ENCODE data around the gene HOXB5.
A peak's percentile ranks its signal among the peaks of the same experiment; 100 is the strongest.

HOXB5 gene

DNA sequence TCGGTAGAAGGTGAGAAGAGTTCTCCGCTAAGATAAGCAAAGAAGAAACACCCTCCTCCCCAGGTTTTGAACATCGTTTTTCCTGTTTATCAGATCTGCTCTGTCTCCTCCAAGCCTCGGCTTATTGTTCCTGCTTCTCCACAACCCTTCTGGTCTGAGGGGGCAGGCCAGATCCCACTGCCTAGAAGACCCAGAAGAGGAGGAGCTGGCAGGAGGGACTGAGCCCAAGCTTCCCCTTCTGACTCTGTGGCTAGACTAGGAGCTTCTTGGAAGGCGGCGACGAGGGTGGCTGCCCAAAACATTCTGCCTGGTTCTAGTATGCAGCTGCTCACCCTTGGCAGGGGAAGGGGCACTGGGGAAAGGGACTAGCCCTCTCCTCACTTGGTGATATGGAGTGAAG lies 5.2 kb upstream of the HOXB5 start:
- Histone ChIP-seq H3K36me3 (ENCODE audit: control insufficient read depth, low read length) (no peaks in the 10 kb centered on the region), H3F3A (ENCODE audit: control insufficient read depth, insufficient read depth) (no peaks in the 10 kb centered on the region), H3K9me3 (ENCODE audit: control insufficient read depth, insufficient read depth, low read length) (no peaks in the 10 kb centered on the region), H3K4me1 (ENCODE audit: control insufficient read depth, low read length) (peaks cover 4% of the 10 kb centered on the region; the same call in 1 of the 2 replicates), H3K79me2 (ENCODE audit: control insufficient read depth, low read length) (no peaks in the 10 kb centered on the region), H3K27me3 (ENCODE audit: control insufficient read depth, low read length) (peaks cover 80% of the 10 kb centered on the region), H3K27ac (ENCODE audit: low read depth, low read length) (no peak overlapping the region), H3K9me2 (replicated peaks; ENCODE audit: control insufficient read depth, low read length) (no peaks in the 10 kb centered on the region), H3K4me2 (ENCODE audit: low read length) (no peak overlapping the region), H4K20me1 (ENCODE audit: control insufficient read depth, insufficient read depth, low read depth, low read length) (peaks cover 3% of the 10 kb centered on the region; the same call in 1 of the 2 replicates), H3K4me3 (ENCODE audit: low read length) (no peak overlapping the region)
- no peak for TF ChIP-seq EZH2phosphoT487 (IDR thresholded peaks at IDR 0.05; ENCODE audit: borderline replicate concordance, low read length)
- TF ChIP-seq, protein P1, sequence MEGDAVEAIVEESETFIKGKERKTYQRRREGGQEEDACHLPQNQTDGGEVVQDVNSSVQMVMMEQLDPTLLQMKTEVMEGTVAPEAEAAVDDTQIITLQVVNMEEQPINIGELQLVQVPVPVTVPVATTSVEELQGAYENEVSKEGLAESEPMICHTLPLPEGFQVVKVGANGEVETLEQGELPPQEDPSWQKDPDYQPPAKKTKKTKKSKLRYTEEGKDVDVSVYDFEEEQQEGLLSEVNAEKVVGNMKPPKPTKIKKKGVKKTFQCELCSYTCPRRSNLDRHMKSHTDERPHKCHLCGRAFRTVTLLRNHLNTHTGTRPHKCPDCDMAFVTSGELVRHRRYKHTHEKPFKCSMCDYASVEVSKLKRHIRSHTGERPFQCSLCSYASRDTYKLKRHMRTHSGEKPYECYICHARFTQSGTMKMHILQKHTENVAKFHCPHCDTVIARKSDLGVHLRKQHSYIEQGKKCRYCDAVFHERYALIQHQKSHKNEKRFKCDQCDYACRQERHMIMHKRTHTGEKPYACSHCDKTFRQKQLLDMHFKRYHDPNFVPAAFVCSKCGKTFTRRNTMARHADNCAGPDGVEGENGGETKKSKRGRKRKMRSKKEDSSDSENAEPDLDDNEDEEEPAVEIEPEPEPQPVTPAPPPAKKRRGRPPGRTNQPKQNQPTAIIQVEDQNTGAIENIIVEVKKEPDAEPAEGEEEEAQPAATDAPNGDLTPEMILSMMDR (IDR thresholded peaks at IDR 0.05; ENCODE audit: low read depth, low read length, poor library complexity, severe bottlenecking), result no peak

DNA sequence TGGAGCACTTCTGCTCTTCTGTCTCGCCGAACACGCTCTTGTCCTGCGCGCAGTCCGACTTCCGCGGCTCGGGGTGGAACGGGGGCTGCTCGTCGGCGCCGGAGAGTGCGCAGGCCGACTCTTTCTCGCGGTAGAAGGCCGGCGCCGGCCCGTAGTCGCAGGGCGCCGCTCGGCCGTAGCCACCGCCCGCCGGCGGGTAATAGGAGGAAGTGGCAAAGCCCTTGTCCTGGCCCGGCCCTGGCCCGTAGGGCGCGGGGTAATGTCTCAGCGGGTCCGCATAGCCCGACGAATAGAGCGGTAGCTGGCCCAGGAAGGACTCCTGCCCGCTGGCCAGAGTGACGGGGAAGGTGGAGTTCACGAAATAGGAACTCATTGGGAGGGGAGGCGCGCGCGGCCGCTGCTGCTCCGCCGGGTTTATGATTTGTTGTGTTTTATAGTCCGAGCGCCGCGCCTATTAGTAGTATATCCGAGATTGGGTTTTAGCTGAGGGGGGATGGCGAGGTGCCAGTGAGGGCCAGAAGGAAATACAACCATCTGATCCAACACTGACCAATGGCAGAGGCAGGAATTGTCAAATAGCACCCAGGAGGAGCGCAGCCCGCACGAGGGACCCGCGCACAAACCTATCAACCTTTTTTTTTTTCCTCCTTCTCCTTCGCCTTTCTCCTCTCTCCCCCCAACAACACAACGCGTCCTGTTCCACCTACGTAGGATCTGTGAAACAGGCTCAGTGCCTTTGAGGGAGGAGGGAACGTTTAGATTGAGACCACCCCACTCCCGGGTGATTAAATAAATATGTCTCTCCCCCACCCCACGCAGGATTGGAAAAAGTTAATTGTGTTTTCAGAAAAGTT lies 4.4 kb upstream of the HOXB5 start:
- peak; percentile 98 for TF ChIP-seq EZH2phosphoT487 (IDR thresholded peaks at IDR 0.05; ENCODE audit: borderline replicate concordance, low read length)
- TF ChIP-seq, protein P1 (IDR thresholded peaks at IDR 0.05; ENCODE audit: low read depth, low read length, poor library complexity, severe bottlenecking), result no peak
- Histone ChIP-seq H3K79me2 (ENCODE audit: control insufficient read depth, low read length) (no peaks in the 10 kb centered on the region), H3K9me3 (ENCODE audit: control insufficient read depth, insufficient read depth, low read length) (no peaks in the 10 kb centered on the region), H3K36me3 (ENCODE audit: control insufficient read depth, low read length) (no peaks in the 10 kb centered on the region), H3K4me3 (ENCODE audit: low read length) (0 out of 2 replicates have a peak overlapping the region, but pooled peaks have one; percentile 20), H3K27me3 (ENCODE audit: control insufficient read depth, low read length) (peaks cover 81% of the 10 kb centered on the region), H3K4me1 (ENCODE audit: control insufficient read depth, low read length) (peaks cover 4% of the 10 kb centered on the region; the same call in 1 of the 2 replicates), H3K27ac (ENCODE audit: low read depth, low read length) (no peak overlapping the region), H3K4me2 (ENCODE audit: low read length) (peak overlapping the region; percentile 44), H3K9me2 (replicated peaks; ENCODE audit: control insufficient read depth, low read length) (no peaks in the 10 kb centered on the region), H4K20me1 (ENCODE audit: control insufficient read depth, insufficient read depth, low read depth, low read length) (peaks cover 3% of the 10 kb centered on the region; the same call in 1 of the 2 replicates), H3F3A (ENCODE audit: control insufficient read depth, insufficient read depth) (no peaks in the 10 kb centered on the region)

DNA sequence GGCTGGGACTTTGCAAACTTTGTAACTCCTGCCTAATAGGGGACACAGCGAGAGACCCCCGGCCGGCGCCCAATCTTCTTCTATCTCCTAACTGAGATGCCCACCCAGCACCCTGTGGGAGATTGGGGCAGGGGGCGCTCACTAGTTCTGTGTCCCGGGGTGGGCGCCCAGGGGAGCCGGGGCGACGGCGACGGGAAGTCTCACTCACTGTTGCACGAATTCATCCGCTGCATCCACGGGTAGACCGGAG lies 3.9 kb upstream of the HOXB5 start:
- H3K4me2 ChIP-seq (ENCODE audit: low read length), result peak overlapping the region; percentile 44
- peaks cover 82% of the 10 kb centered on the region for H3K27me3 ChIP-seq (ENCODE audit: control insufficient read depth, low read length)
- peaks cover 4% of the 10 kb centered on the region; the same call in 1 of the 2 replicates for H3K4me1 ChIP-seq (ENCODE audit: control insufficient read depth, low read length)

More for the DNA sequence above, 3.9 kb upstream of the HOXB5 start:
- no peaks in the 10 kb centered on the region for H3F3A ChIP-seq (ENCODE audit: control insufficient read depth, insufficient read depth)
- no peaks in the 10 kb centered on the region for H3K36me3 ChIP-seq (ENCODE audit: control insufficient read depth, low read length)
- H4K20me1 ChIP-seq (ENCODE audit: control insufficient read depth, insufficient read depth, low read depth, low read length), result peaks cover 3% of the 10 kb centered on the region; the same call in 1 of the 2 replicates
- TF ChIP-seq EZH2phosphoT487 (IDR thresholded peaks at IDR 0.05; ENCODE audit: borderline replicate concordance, low read length), result no peak
- TF ChIP-seq, protein P1 (IDR thresholded peaks at IDR 0.05; ENCODE audit: low read depth, low read length, poor library complexity, severe bottlenecking), result no peak
- no peak overlapping the region for H3K27ac ChIP-seq (ENCODE audit: low read depth, low read length)
- H3K79me2 ChIP-seq (ENCODE audit: control insufficient read depth, low read length), result no peaks in the 10 kb centered on the region
- 0 out of 2 replicates have a peak overlapping the region, but pooled peaks have one; percentile 20 for H3K4me3 ChIP-seq (ENCODE audit: low read length)
- no peaks in the 10 kb centered on the region for H3K9me2 ChIP-seq (replicated peaks; ENCODE audit: control insufficient read depth, low read length)
- no peaks in the 10 kb centered on the region for H3K9me3 ChIP-seq (ENCODE audit: control insufficient read depth, insufficient read depth, low read length)
